ENCODE measurements around the gene TECTB.
"Not testable (repeated sequence)": the region's sequence is repeated elsewhere in the genome, so short reads cannot be mapped to it uniquely, and the experiment has no call there.

DNA sequence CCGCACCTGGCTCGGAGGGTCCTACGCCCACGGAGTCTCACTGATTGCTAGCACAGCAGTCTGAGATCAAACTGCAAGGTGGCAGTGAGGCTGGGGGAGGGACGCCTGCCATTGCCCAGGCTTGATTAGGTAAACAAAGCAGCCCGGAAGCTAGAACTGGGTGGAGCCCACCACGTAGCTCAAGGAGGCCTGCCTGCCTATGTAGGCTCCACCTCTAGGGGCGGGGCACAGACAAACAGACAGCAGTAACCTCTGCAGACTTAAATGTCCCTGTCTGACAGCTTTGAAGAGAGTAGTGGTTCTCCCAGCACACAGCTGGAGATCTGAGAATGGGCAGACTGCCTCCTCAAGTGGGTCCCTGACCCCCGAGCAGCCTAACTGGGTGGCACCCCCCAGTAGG is 32.0 kb upstream of the TECTB start:
- not testable (repeated sequence) for TF ChIP-seq POLR2A (IDR thresholded peaks at IDR 0.05)
- TF ChIP-seq, protein P1, sequence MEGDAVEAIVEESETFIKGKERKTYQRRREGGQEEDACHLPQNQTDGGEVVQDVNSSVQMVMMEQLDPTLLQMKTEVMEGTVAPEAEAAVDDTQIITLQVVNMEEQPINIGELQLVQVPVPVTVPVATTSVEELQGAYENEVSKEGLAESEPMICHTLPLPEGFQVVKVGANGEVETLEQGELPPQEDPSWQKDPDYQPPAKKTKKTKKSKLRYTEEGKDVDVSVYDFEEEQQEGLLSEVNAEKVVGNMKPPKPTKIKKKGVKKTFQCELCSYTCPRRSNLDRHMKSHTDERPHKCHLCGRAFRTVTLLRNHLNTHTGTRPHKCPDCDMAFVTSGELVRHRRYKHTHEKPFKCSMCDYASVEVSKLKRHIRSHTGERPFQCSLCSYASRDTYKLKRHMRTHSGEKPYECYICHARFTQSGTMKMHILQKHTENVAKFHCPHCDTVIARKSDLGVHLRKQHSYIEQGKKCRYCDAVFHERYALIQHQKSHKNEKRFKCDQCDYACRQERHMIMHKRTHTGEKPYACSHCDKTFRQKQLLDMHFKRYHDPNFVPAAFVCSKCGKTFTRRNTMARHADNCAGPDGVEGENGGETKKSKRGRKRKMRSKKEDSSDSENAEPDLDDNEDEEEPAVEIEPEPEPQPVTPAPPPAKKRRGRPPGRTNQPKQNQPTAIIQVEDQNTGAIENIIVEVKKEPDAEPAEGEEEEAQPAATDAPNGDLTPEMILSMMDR (IDR thresholded peaks at IDR 0.05), result not testable (repeated sequence)

Data from body of pancreas (tissue), 4 donors.